GM23338 (cell line): ENCODE results near the gene SCG5.

Experiments used
- CREB1 ChIP-seq: fragments of 250-450 bp; sonication (Bioruptor Pico); IDR thresholded peaks from 2 replicates; pipeline ENCODE4 v1.5.0; 2020; ENCODE audit warnings: low read depth, mild to moderate bottlenecking, moderate library complexity
- CTCF ChIP-seq, 2 experiments: fragments of 200-600 bp in 1 of 2; sonication (generic) in 1 of 2; conservative IDR thresholded peaks; 2 replicates each; pipeline versions ENCODE4 v1.5.1 to v1.6.1; 2016 to 2017; ENCODE audit warnings: antibody characterized with exemption in 2 of 2, low read depth in 2 of 2, mild to moderate bottlenecking in 2 of 2, moderate library complexity in 1 of 2
- EZH2 ChIP-seq: fragments of 200-600 bp; sonication (generic); IDR thresholded peaks from one replicate; pipeline ENCODE4 v1.8.0; 2017; ENCODE audit warnings: antibody characterized with exemption, mild to moderate bottlenecking, low read depth; ENCODE audit not compliant: unreplicated experiment
- EZH2phosphoT487 ChIP-seq: fragments of 200-600 bp; sonication (generic); IDR thresholded peaks from one replicate; pipeline ENCODE4 v1.8.1; 2018; ENCODE audit warnings: antibody characterized with exemption; ENCODE audit not compliant: unreplicated experiment
- REST ChIP-seq: IDR thresholded peaks from one replicate; pipeline ENCODE4 v1.6.1; 2018; ENCODE audit warnings: antibody characterized with exemption; ENCODE audit not compliant: unreplicated experiment

- TF ChIP-seq CTCF (conservative IDR thresholded peaks at IDR 0.05; ENCODE audit: low read depth in 2 of 2) = peak; percentile 51 to 61
- TF ChIP-seq EZH2 = no peak
- no peak for TF ChIP-seq EZH2phosphoT487
- TF ChIP-seq CREB1 (CRISPR knock-in tag) = no peak
- TF ChIP-seq REST = no peak
Observed at GRCh38 chr15:32649342-32649741, 7.8 kb downstream of the SCG5 start.
